Right ventricle myocardium superior (tissue), 1 donor: ENCODE measurements around the gene UGT1A3. TPM values are rescaled to one million over a fixed set of nuclear protein-coding genes. Genes with fewer than 3 reads are reported as not detected.

ENCODE experiments used
- ATAC-seq: fragments of 200-7000 bp; cut with Tn5 transposase; one replicate; pipeline ENCODE4 v1.9.1; 2020; ENCODE audit warnings: mild to moderate bottlenecking; ENCODE audit not compliant: poor library complexity
- DNase-seq: peaks from one replicate; pipeline ENCODE4 v3.0.0-alpha.2; 2020
- intact Hi-C: fragments of 100-400 bp; cut with DNase I; formaldehyde crosslinking; loops from one replicate; pipeline ENCODE4 v1.11.2; 2022
- total RNA-seq: library from RNA; stranded (reverse); fragmentation: NEBNext Ultra II Directional; extraction: Animal tissue kit (Norgen Biotek cat#: 25700); gene quantifications from one replicate; pipeline ENCODE4 v1.2.1, GENCODE V29; 2021
- donor health status: DM: no; HTN: yes; CAD: no; lungs with severe emphysema.

The UGT1A3 gene
- total RNA-seq, 1 donor from 2014 or later: not detected

DNA sequence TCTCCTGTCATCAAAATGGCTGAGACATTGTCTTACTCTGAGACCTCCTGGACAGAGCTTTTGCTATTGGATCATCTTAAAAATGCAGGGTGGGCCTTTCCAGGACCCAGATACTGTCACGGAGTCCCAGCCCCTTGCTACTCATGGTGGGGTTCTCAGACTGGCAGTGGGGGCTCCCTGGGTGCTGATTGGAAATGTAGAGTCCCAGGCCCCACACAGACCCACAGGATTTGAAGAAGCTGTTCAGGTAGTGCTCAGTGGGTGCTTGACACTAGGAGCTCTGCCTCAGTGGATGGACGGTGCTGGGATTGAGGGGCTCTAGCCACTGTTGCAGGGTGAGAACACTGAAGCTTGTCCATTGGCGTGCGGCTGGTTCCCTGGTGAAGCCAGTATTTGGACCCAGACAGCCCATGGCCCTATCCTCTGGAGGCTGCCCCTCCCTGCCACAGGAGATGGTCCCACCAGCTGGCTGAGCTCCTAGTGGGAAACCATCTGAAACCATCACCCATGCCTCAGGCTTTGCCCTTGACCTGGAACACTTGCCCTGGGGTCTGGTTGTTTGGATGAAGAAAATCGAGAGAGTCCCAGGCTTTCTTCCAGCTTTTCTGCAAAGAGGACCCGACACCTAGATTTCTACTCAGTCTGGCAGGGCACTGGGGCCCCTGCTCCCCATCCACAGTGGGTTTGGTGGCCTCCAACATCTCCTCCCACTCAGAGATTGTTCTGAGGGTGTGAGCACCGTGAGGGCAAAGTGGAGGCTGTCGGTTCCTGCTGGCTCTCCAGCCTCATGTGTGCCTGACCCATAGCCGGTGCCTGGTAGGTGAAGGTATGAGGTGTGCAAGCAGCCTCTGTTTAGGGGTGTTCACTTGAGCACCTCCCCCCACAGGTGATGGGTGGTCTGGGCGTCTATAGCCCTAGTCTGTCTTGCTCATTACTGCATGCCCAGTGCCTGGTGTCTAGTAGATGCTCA, 79.4 kb downstream of the UGT1A3 start:
- intact Hi-C loops: no loop called here
- no peak for DNase-seq
- no peak for ATAC-seq

DNA sequence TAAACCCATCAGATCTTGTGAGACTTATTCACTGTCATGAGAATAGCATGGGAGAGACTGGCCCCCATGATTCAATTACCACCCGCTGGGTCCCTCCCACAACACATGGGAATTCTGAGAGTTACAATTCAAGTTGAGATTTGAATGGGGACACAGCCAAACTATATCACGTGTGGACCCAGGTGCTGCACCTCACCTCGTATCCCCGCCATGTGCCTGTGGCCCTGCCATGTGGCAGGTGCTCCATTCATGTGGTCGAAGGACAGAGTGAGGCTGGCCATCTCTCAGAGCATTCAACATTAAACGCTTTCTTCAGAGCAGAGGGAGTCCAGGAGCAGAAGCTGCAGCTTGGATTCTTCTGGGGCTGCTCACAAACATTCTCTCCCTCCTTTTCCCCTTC, 81.5 kb downstream of the UGT1A3 start:
- ATAC-seq (no peak), DNase-seq (no peak)
- intact Hi-C loops: no loop called here

DNA sequence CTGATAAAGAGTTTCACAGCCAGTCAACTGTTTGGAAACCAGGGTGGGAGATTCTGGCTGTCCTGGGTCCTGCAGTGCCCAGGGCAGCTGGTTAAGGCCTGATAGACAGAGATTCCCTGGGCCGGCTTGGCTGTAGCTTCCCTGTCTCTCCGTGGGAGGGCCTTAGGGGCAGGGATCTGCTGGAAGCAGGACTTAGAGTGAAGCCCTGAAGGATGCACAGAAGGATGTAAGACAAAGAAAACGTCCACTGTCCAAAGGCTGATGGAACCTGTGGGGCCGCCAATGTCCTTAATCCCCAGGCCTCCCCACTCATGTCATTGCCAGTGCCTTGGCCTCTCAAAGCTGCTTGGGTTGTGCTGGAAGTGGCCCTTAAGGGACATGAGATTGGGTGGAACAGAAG, 82.2 kb downstream of the UGT1A3 start:
- no peak for ATAC-seq
- DNase-seq: no peak

DNA sequence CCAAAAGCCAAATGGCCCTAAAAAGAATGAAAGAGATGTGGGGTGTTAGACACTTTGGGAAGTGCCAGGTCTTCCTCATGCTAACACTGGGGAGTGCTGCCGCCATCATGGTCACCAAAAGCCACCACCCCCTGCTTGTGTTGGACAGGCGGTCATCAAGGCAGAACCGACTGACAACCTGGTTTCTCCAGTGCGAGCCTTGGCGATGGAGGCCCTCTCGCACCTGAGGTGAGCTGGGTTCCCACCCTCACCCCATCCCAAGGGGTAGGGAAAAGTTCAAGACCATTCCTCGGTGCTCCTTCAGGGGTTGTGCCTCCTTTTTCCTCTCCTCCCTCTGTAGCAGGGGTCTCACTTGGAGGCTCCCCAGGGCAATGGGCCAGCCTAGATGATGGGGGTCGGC, 82.9 kb downstream of the UGT1A3 start:
- DNase-seq: no peak
- no peak for ATAC-seq
- intact Hi-C loops: no loop called here

More for the DNA sequence above, 82.2 kb downstream of the UGT1A3 start:
- intact Hi-C loops: no loop called here

DNA sequence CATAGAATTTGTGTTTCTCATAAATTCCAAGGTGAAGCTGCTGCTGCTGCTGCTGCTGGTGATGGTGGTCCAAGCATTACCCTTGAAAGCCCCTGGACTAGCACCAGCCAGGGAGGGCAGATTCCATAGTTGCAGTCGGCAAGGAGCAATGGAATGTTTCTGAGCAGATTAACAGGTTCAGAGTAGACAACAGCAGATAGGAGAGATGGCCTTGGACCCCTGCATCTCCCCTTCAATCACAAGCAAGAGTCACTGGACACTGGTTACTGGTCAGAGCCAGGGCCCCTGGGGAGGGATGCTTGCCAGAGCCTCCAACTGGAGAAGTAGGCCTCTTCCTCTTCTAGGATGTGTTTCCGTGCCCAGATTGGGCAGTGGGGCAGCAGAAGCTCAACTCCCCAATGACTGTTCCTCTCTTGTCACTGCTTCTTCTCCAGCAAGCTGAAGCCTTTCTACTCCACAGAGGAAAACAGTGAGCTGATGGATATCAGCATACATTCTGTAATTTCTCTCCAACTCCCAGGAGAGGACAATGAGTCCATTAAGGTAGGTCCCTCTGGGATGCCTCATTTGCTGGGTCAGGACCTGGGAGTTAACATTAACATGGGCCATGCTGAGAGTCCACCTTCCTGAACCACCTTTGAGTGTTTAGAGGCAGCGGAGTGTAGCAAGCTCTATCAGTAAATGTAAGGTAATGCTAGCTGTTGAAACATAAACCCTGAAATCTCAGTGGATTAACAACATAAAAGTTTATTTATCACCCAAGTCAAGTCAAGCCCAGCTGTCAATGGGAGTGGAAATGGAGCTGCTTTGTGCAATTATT, 84.6 kb downstream of the UGT1A3 start:
- intact Hi-C loops: no loop called here
- DNase-seq (no peak), ATAC-seq (no peak)

DNA sequence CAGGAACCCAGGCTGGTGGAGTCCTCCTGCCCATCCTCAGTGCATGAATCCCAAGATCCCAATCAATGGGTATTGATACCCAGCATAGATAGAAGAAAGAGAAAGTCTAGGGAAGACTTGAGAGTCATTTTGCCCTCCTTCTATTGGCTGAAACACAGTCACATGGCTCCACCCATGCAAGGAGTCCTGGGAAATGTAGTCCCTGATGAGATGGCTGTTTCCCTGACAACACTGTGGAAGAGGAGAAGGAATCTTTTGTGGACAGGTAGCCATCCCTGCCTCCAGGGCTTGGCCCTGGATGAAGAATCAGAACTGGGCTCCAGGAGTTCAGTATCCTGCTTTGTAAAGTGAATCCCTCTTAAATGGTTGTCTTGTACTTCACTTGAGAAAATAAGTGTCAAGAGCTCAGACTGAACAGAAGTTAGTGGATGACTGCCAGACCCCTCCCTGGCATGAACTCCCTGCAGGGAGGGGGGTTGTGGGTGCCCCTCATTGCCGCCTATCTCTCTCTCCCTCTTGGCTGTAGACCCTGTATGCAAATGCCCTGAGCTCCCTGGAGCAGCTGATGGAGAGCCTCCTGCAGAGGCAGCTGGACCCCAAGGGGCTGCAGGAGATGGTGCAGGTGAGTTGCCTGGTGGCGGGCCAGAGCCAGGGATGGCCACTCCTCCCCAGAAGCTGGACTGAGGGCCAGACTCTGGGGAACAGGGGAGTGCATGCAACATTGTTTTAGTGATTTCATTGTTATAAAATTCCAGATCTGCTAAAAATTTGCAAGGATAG, 85.4 kb downstream of the UGT1A3 start:
- intact Hi-C loops: no loop called here
- no peak for DNase-seq

DNA sequence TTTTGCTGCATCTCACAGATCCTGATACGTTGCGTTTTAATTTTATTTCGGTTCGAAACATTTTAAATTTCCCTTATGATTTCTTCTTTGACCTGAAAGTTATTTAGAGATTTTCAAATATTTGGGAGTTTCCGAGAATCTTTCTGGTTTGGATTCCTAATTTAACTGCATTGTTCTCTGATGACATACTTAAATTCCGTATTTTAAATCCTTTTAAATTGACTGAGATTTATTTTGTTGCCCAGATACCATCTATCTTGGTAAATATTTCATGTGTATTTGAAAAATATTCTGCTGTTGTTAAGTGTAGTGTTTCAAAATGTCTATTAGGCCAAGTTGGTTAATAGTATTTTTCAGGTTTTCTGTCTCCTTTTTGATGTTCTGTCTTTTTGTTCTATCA, 87.0 kb downstream of the UGT1A3 start:
- no peak for DNase-seq
- intact Hi-C loops: no loop called here
- no peak for ATAC-seq

More for the DNA sequence above, 85.4 kb downstream of the UGT1A3 start:
- no peak for ATAC-seq

DNA sequence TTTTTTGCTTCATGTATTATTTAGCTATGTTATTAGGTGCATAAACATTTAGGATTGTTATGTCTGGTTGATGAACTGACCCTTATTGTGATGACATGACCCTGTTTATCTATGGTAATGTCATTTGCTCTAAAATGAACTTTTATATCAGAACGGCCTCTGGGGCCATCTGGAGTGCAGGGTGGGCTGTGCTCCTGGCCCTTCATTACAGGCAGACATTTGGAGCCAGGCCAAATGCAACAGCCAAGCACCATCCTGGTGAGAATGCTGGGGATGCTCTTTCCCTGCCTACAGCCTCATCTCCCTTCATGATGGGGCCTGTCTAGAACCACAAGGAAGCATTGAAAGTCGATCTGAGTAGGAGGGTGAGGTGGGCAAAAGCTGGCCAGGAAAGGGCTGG, 87.5 kb downstream of the UGT1A3 start:
- intact Hi-C loops: no loop called here
- DNase-seq: no peak
- no peak for ATAC-seq

DNA sequence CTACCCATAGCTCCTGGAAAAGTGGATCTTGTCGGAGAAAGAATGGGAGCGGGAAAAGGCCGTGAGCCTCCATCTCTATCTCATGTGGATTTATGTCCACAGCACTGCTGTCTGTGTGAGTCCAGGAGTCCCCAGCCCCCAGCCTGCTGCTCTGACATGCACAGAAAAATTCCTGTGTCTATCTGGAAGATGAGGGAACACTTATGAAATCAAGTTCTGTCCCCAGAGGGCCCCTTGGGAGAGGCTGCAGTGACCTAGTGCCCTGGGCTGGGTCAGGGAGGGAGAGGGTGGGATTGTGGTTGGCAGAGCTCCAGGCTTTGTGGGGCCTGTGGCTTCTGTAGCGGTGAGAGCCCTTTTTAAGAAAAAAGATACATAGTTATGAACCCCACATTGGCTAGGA, 87.9 kb downstream of the UGT1A3 start:
- no peak for ATAC-seq
- no peak for DNase-seq
- intact Hi-C loops: no loop called here

DNA sequence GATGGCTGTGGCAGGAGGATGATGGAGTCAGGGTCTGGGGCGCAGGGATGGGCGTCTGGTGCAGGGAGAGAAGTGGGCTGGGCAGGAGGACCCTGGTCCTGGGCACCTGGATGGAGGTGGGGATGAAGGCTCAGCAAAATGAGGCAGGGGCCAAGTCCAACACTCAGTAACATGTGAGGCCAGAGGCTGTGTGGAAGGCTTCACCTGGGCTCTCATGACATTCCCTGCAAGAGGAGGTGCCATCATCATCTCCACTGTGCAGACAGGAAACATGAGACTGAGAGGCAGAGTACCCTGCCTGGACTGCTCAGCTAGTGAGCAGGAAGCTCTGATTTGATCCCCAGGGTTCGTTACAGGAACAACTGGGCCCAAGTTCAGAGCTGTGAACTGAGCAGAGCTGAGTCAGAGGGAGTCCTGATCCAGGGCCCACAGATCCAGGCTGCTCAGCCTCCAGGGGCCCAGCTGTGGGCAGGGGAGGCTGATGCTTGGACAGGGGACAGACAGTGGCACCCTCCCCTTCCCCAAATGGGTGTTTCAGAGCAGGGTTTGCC, 88.6 kb downstream of the UGT1A3 start:
- intact Hi-C loops: no loop called here
- DNase-seq: no peak
- ATAC-seq: peak; percentile 22

DNA sequence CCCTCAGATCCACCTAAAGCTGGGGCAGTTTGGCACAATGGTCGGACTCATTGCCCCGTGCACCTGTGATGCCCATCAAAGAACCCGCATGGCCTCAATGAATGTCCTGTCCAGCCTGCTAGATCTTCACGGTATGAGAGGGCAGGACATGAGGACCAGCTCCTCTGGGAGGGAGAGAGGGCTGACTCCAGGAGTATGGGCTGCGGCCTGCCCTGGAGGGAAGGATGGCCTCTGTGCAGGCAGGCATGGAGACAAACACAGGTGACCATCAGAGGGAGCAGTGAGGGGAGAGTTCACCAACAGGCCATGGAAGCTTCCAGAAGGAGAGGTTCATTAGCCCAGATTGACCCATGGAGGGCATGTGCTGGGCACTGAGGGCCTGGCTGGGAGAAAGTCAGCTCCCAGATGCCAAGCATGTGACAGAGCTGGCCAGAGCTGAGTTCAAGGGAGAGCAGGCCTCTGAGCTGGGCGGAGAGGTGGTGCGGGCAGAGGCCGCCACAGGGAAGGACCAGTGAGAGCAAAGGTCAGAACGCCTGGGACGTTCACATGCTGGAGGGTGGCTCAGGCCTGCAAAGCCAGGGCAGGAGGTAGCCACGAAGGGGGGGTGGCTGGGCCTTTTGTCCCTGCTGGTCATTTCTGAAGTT, 89.3 kb downstream of the UGT1A3 start:
- DNase-seq (no peak), ATAC-seq (no peak)
- intact Hi-C loops: no loop called here

DNA sequence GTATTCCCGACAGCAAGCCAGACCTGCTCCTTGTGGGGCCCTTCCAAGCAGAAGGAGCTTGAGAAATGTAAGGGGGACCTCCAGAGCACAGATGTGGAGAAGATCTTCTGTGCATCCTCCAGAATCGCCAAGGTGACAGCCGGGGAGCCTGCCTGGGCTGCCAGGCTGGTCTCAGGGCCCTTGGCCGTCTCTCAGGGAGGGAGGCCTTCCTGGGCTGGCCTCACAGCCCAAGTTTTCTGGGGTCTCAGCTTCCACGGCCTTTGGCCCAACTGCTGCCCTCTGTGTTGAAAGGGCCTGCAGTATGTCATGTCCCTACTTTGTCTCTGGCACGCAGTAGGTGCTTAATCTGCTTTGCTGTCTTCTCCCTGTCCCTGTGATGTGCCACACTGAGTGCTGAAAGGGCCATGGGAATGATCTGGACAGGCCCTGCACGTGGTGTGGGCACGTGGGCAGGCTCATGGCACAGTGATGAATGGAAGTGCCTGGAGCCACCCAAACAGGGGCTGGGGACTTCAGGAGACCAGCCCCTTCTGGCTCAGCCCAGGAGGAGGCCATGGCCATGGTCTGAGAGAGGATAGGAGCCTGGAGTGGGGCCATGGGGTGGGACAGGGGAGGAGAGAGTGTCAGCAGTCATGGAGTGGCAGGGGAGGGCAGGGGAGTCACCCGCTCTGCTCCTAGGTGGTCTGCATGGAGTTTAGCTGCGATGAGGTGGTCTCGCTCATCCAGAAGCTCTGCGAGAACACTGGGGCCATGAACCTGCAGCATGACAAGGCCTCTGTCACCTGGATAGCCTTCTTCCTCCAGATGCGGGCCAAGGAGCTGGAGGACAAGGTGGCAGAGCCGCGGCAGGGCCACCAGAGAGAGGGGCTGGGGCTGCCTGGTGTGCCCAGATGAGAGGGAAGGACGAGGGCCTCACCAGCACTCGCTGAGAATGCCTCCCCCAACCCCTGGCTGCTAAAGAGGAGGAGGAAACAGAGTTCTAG, 90.1 kb downstream of the UGT1A3 start:
- ATAC-seq: no peak
- intact Hi-C loops: no loop called here
- DNase-seq: no peak

DNA sequence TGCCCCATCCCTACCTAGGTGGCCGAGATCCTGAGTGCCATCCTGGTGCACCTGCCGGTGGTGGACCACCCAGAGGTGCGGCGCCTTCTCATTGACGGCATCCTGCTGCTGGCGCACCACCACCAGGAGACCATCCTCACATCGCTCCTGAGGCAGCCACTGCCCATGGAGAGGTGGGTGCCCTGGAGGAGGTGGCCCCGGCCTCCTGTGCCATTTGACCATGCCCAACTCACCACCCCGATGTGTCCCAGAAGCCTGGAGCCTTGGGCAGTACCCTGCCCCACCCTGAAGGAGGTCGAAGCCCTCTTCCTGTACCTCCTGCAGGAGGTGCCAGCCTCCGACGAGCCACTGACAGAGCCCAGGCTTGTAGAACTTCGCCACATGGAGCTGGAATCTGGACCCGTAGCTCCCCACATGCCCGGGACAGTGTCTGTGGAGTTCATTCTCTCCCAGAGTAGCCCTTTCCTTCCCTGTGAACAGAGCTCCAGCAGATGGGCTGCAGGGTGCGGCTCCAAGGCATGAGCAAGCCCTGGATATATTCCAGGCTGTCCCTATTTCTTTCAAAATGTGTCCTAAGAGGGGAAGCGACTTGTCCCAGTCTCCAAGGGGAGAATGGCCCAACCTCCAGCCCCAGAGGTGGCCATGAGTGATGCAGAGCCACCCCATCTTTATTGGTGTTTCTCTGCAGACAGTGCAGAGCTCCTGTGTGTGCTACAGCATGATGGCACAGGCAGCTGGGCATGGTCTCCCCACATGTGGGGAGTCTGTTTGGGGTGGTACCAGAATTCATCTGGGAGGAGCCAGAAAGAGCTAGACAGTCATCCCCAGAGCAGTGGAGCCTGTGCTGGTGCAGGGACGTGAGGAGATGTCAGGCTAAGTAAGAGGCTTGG, 91.3 kb downstream of the UGT1A3 start:
- intact Hi-C loops: no loop called here
- no peak for ATAC-seq
- no peak for DNase-seq

DNA sequence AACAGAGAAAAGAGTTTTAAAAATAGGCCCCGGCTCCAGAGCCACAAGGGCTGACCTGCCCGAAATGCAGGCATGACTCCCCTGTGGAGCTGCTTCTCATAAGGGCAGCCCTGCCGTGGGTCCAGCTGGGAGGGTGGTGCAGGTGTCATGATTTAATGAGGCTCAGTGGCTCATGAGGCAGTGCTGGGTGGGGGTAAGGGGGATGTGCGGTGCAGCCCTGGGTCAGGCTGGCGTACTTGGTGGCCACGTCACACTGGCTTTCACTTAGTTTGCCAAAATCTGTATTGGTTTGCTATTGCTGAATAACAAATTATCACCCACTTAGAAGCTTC, 91.9 kb downstream of the UGT1A3 start:
- intact Hi-C loops: no loop called here
- DNase-seq (no peak), ATAC-seq (no peak)

DNA sequence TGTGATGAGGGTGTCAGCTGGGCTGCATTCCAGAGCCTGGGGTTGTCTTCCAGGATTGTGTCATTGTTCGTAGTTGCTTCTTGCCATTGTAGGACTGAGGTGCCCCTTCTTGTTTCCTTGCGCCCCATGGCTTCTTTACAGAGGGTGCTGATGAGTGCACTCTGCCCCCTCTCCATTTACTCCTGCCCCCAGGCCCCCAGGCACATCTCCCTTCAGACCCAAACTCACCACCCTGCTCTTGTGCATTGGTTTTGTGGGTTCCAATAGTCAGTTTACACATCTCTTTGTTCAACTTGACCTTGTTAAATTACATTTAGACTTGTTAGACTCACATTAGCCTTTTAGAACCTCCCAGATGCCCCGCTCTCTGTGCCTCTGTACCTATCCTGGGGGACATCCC, 92.4 kb downstream of the UGT1A3 start:
- ATAC-seq (no peak), DNase-seq (no peak)
- intact Hi-C loops: no loop called here

DNA sequence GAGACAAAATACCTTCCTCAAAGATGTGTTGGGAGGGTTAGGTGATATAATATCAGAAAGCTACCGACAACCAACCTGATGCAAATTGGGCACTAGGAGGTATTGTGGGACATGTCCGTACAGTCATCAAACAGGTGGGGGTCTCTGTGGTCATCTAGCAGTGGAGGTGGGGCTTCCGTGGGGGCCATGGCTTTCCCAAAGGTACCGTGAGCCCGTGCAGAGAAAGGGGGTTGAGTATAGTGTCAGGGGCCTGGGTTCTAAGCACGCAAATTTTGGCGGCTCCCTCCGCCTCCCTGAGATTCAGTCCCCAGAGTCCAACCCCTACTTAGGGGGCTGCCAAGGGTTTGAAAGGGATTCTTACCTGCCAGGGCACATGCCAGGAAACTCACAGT, 92.9 kb downstream of the UGT1A3 start:
- intact Hi-C loops: no loop called here
- DNase-seq: no peak
- ATAC-seq: no peak
